Ascending aorta (tissue), 2 donors: ENCODE results near the gene RGS10. TPM values are rescaled to one million over a fixed set of nuclear protein-coding genes. Genes with fewer than 3 reads are reported as not detected.
"Not testable (repeated sequence)": the region's sequence is repeated elsewhere in the genome, so short reads cannot be mapped to it uniquely, and the experiment has no call there.

Experiments used
- DNase-seq, 2 donors: peaks; one replicate each; pipeline ENCODE4 v3.0.0-alpha.2; 2019; ENCODE audit warnings: low spot score in 2 of 2
- H3K27ac ChIP-seq, 2 donors: fragments of 200-600 bp; sonication (generic); one replicate each; pipeline ENCODE4 v1.5.1; 2016 to 2017; ENCODE audit warnings: mild to moderate bottlenecking in 1 of 2
- H3K27me3 ChIP-seq: fragments of 200-600 bp; sonication (generic); one replicate; pipeline ENCODE4 v1.5.1; 2017
- H3K36me3 ChIP-seq, 2 donors: fragments of 200-600 bp; sonication (generic); one replicate each; pipeline ENCODE4 v1.5.1; 2016
- H3K4me1 ChIP-seq, 2 donors: fragments of 200-600 bp; sonication (generic); one replicate each; pipeline ENCODE4 v1.5.1; 2016 to 2017; ENCODE audit warnings: mild to moderate bottlenecking in 1 of 2
- H3K4me3 ChIP-seq, 2 donors: fragments of 200-600 bp; sonication (generic); one replicate each; pipeline ENCODE4 v1.5.1; 2016 to 2017; ENCODE audit warnings: mild to moderate bottlenecking in 1 of 2
- H3K9me3 ChIP-seq, 2 donors: fragments of 200-600 bp; sonication (generic); one replicate each; pipeline ENCODE4 v1.5.1; 2016
- CTCF ChIP-seq, 3 experiments: fragments of 200-600 bp in 2 of 3; fragments of 450-650 bp in 1 of 3; sonication (generic) in 2 of 3; IDR thresholded peaks; one replicate each; pipeline ENCODE4 v1.5.1; 2016 to 2019; ENCODE audit warnings: antibody characterized with exemption in 3 of 3, mild to moderate bottlenecking in 1 of 3, moderate library complexity in 1 of 3
- intact Hi-C: fragments of 100-400 bp; cut with DNase I; formaldehyde crosslinking; loops from one replicate; pipeline ENCODE4 v1.15.1; 2023
- total RNA-seq: library from RNA; depleted of rRNA; stranded (reverse); fragments of >200 nt; gene quantifications from one replicate; pipeline ENCODE4 v1.1.0, GENCODE V29; 2016

Gene RGS10
- total RNA-seq, 1 donor from 2014 or later: 42.9 TPM

GRCh38 chr10:119468542-119469324 lies 73.8 kb downstream of the RGS10 start:
- DNase-seq: no peak
- no peak overlapping the region for H3K27ac ChIP-seq
- no peaks in the 10 kb centered on the region for H3K4me1 ChIP-seq
- no peak overlapping the region for H3K4me3 ChIP-seq
- TF ChIP-seq CTCF (IDR thresholded peaks at IDR 0.05): no peak
- H3K36me3 ChIP-seq: no peaks in the 10 kb centered on the region
- no peaks in the 10 kb centered on the region for H3K9me3 ChIP-seq
- intact Hi-C loops: no loop called here
- H3K27me3 ChIP-seq: no peaks in the 10 kb centered on the region

GRCh38 chr10:119466655-119467054 lies 75.9 kb downstream of the RGS10 start:
- Histone ChIP-seq H3K27ac (no peak overlapping the region), H3K36me3 (no peaks in the 10 kb centered on the region), H3K9me3 (no peaks in the 10 kb centered on the region), H3K27me3 (no peaks in the 10 kb centered on the region), H3K4me1 (no peaks in the 10 kb centered on the region), H3K4me3 (no peak overlapping the region)
- TF ChIP-seq CTCF (IDR thresholded peaks at IDR 0.05): no peak
- DNase-seq: no peak
- intact Hi-C loops: no loop called here

- H3K4me1 ChIP-seq: no peaks in the 10 kb centered on the region
- intact Hi-C loops: no loop called here
- no peak overlapping the region for H3K4me3 ChIP-seq
- no peak for TF ChIP-seq CTCF (IDR thresholded peaks at IDR 0.05)
- H3K27me3 ChIP-seq: no peaks in the 10 kb centered on the region
- DNase-seq: no peak
- H3K36me3 ChIP-seq: no peaks in the 10 kb centered on the region
- H3K9me3 ChIP-seq: no peaks in the 10 kb centered on the region
- no peak overlapping the region for H3K27ac ChIP-seq
Observed at GRCh38 chr10:119466076-119466475, 76.4 kb downstream of the RGS10 start.

GRCh38 chr10:119465085-119465484 lies 77.4 kb downstream of the RGS10 start:
- H3K4me1 ChIP-seq: no peaks in the 10 kb centered on the region
- no peak for TF ChIP-seq CTCF (IDR thresholded peaks at IDR 0.05)
- DNase-seq: no peak
- no peaks in the 10 kb centered on the region for H3K36me3 ChIP-seq
- no peaks in the 10 kb centered on the region for H3K27me3 ChIP-seq
- no peak overlapping the region for H3K27ac ChIP-seq
- no peaks in the 10 kb centered on the region for H3K9me3 ChIP-seq
- H3K4me3 ChIP-seq: no peak overlapping the region
- intact Hi-C loops: no loop called here

GRCh38 chr10:119463195-119463594 lies 79.3 kb downstream of the RGS10 start:
- intact Hi-C loops, H3K4me1 ChIP-seq, H3K9me3 ChIP-seq, H3K27me3 ChIP-seq, H3K27ac ChIP-seq, H3K36me3 ChIP-seq, H3K4me3 ChIP-seq, DNase-seq: not testable (repeated sequence)

- H3K9me3 ChIP-seq: no peaks in the 10 kb centered on the region
- H3K27ac ChIP-seq: no peak overlapping the region
- no peak overlapping the region for H3K4me3 ChIP-seq
- no peaks in the 10 kb centered on the region for H3K27me3 ChIP-seq
- TF ChIP-seq CTCF (IDR thresholded peaks at IDR 0.05): no peak
- no peak for DNase-seq
- no peaks in the 10 kb centered on the region for H3K4me1 ChIP-seq
- H3K36me3 ChIP-seq: peaks cover 5 to 12% of the 10 kb centered on the region in 2 donors
- intact Hi-C loops: no loop called here
Observed at GRCh38 chr10:119462773-119463172, 79.7 kb downstream of the RGS10 start.
